Gastrocnemius medialis (tissue), 4 donors: Measurements from ENCODE around the gene ZRANB2. TPM values are rescaled to one million over a fixed set of nuclear protein-coding genes. Genes with fewer than 3 reads are reported as not detected.

Source experiments
- ATAC-seq, 2 donors: fragments of 150-250 bp; one replicate each; pipeline ENCODE4 v1.9.1; 2016
- DNase-seq, 2 donors: peaks; one replicate each; pipeline ENCODE4 v3.0.0-alpha.2; 2019
- H3K27ac ChIP-seq, 4 donors: fragments of 200-600 bp; sonication (generic); 1 replicate in 1 of 4; 2 replicates in 3 of 4; pipeline ENCODE4 v1.5.1; 2016 to 2018; ENCODE audit warnings: mild to moderate bottlenecking in 2 of 4, moderate library complexity in 1 of 4
- H3K27me3 ChIP-seq, 3 donors: fragments of 200-600 bp; sonication (generic) in 2 of 3; 1 replicate in 1 of 3; 2 replicates in 2 of 3; pipeline versions ENCODE4 v1.5.1 to v1.6.0; 2016 to 2019; ENCODE audit warnings: mild to moderate bottlenecking in 1 of 3, moderate library complexity in 1 of 3
- H3K36me3 ChIP-seq, 2 donors: fragments of 200-600 bp; sonication (generic) in 1 of 2; one replicate each; pipeline ENCODE4 v1.5.1; 2017 to 2018
- H3K4me1 ChIP-seq, 2 donors: fragments of 200-600 bp; sonication (generic) in 1 of 2; one replicate each; pipeline ENCODE4 v1.5.1; 2016 to 2017; ENCODE audit warnings: mild to moderate bottlenecking in 2 of 2
- H3K4me3 ChIP-seq, 4 donors: fragments of 200-600 bp; sonication (generic) in 3 of 4; 1 replicate in 1 of 4; 2 replicates in 3 of 4; pipeline ENCODE4 v1.5.1; 2016 to 2019; ENCODE audit warnings: mild to moderate bottlenecking in 2 of 4
- H3K9me3 ChIP-seq, 3 donors: fragments of 200-600 bp; sonication (generic) in 2 of 3; 1 replicate in 1 of 3; 2 replicates in 2 of 3; pipeline ENCODE4 v1.5.1; 2016 to 2019
- CTCF ChIP-seq, 5 experiments: fragments of 450-650 bp in 3 of 5; fragments of 200-600 bp in 2 of 5; sonication (generic) in 2 of 5; IDR thresholded peaks in 4 of 5; conservative IDR thresholded peaks in 1 of 5; 1 replicate in 4 of 5; 2 replicates in 1 of 5; pipeline ENCODE4 v1.5.1; 2016 to 2019; ENCODE audit warnings: antibody characterized with exemption in 5 of 5, mild to moderate bottlenecking in 3 of 5, moderate library complexity in 3 of 5
- POLR2A ChIP-seq, 2 donors: fragments of 450-650 bp; IDR thresholded peaks; one replicate each; pipeline ENCODE4 v1.6.1; 2017; ENCODE audit warnings: antibody characterized with exemption in 2 of 2, mild to moderate bottlenecking in 2 of 2, moderate library complexity in 2 of 2
- in situ Hi-C, 4 donors: fragments of 200-750 bp; cut with MboI; loops; one replicate each; pipeline versions ENCODE4 v1.15.0 to v1.8.0; 2017; ENCODE audit warnings: low sequenced_read_pairs in 4 of 4
- intact Hi-C: fragments of 100-400 bp; cut with DNase I; formaldehyde crosslinking; loops from one replicate; pipeline ENCODE4 v1.15.1; 2023; ENCODE audit warnings: low total_unique reads
- total RNA-seq, 4 donors: library from RNA; depleted of rRNA; stranded (reverse); fragments of >200 nt; gene quantifications; one replicate each; pipeline versions ENCODE4 v1.1.0 to v1.2.3, GENCODE V29; 2016

ZRANB2 gene
- total RNA-seq, 4 donors from 2014 or later = 20.5 to 66.5 (median 24.1) TPM

GRCh38 chr1:71045463-71046028 lies 35.3 kb downstream of the ZRANB2 start:
- Histone ChIP-seq H3K9me3 (no peaks in the 10 kb centered on the region), H3K4me3 (no peak overlapping the region), H3K36me3 (no peaks in the 10 kb centered on the region), H3K4me1 (peaks cover 6 to 12% of the 10 kb centered on the region in 2 donors), H3K27ac (no peak overlapping the region), H3K27me3 (peaks cover 31 to 49% (median 41%) of the 10 kb centered on the region in 3 donors)
- TF ChIP-seq CTCF (IDR thresholded peaks at IDR 0.05 in 4 of 5, conservative IDR thresholded peaks at IDR 0.05 in 1 of 5) (no peak), POLR2A (IDR thresholded peaks at IDR 0.05) (no peak)
- ATAC-seq = no peak
- intact Hi-C loops = no loop called here
- in situ Hi-C loops = loop anchor here in 3 of 4 donors (10.0 to 25.0 kb wide), 3 partner anchors 358 to 508 kb away; no protein-coding TSS in a partner anchor
- DNase-seq = no peak

GRCh38 chr1:71044833-71045232 lies 36.0 kb downstream of the ZRANB2 start:
- DNase-seq (no peak), ATAC-seq (no peak)
- Histone ChIP-seq H3K36me3 (no peaks in the 10 kb centered on the region), H3K4me3 (no peak overlapping the region), H3K27ac (no peak overlapping the region), H3K4me1 (peaks cover 6 to 12% of the 10 kb centered on the region in 2 donors), H3K27me3 (peaks cover 31 to 49% (median 41%) of the 10 kb centered on the region in 3 donors), H3K9me3 (no peaks in the 10 kb centered on the region)
- in situ Hi-C loops (loop anchor here in 3 of 4 donors (10.0 to 25.0 kb wide), 3 partner anchors 358 to 508 kb away; no protein-coding TSS in a partner anchor), intact Hi-C loops (no loop called here)
- no peak for TF ChIP-seq POLR2A (IDR thresholded peaks at IDR 0.05)
- TF ChIP-seq CTCF (IDR thresholded peaks at IDR 0.05 in 4 of 5, conservative IDR thresholded peaks at IDR 0.05 in 1 of 5) = no peak

GRCh38 chr1:71043065-71043464 lies 37.8 kb downstream of the ZRANB2 start:
- no peak for ATAC-seq
- intact Hi-C loops (no loop called here), in situ Hi-C loops (loop anchor here in 3 of 4 donors (10.0 to 25.0 kb wide), 3 partner anchors 356 to 506 kb away; no protein-coding TSS in a partner anchor)

GRCh38 chr1:71041806-71042205 lies 39.0 kb downstream of the ZRANB2 start:
- Histone ChIP-seq H3K9me3 (no peaks in the 10 kb centered on the region), H3K4me3 (no peak overlapping the region), H3K27me3 (peaks cover 10 to 30% (median 13%) of the 10 kb centered on the region in 3 donors), H3K36me3 (no peaks in the 10 kb centered on the region), H3K27ac (no peak overlapping the region), H3K4me1 (peaks cover under 1 to 6% of the 10 kb centered on the region in 2 donors)
- DNase-seq (no peak), ATAC-seq (no peak)
- intact Hi-C loops = no loop called here
- TF ChIP-seq CTCF (IDR thresholded peaks at IDR 0.05 in 4 of 5, conservative IDR thresholded peaks at IDR 0.05 in 1 of 5) (no peak), POLR2A (IDR thresholded peaks at IDR 0.05) (no peak)
- in situ Hi-C loops = loop anchor here in 3 of 4 donors (10.0 to 25.0 kb wide), 3 partner anchors 355 to 505 kb away; no protein-coding TSS in a partner anchor

More at GRCh38 chr1:71043065-71043464, 37.8 kb downstream of the ZRANB2 start:
- Histone ChIP-seq H3K27ac (no peak overlapping the region), H3K4me1 (peaks cover 6 to 12% of the 10 kb centered on the region in 2 donors), H3K4me3 (no peak overlapping the region), H3K9me3 (no peaks in the 10 kb centered on the region), H3K27me3 (peaks cover 21 to 40% (median 25%) of the 10 kb centered on the region in 3 donors), H3K36me3 (no peaks in the 10 kb centered on the region)
- no peak for TF ChIP-seq CTCF (IDR thresholded peaks at IDR 0.05 in 4 of 5, conservative IDR thresholded peaks at IDR 0.05 in 1 of 5)
- no peak for TF ChIP-seq POLR2A (IDR thresholded peaks at IDR 0.05)
- DNase-seq = no peak
